Testis (tissue), 3 donors: ENCODE measurements around the gene ENG. TPM values are rescaled to one million over a fixed set of nuclear protein-coding genes. Genes with fewer than 3 reads are reported as not detected.
A peak's percentile ranks its signal among the peaks of the same experiment; 100 is the strongest.

Experiments
- DNase-seq: peaks from one replicate; pipeline ENCODE4 v3.0.0-alpha.2; 2019
- H3K27ac ChIP-seq, 2 donors: fragments of 200-600 bp; sonication (generic); one replicate each; pipeline ENCODE4 v1.5.1; 2019
- H3K27me3 ChIP-seq: fragments of 200-600 bp; sonication (generic); one replicate; pipeline ENCODE4 v1.5.1; 2019
- H3K36me3 ChIP-seq: fragments of 200-600 bp; sonication (generic); one replicate; pipeline ENCODE4 v1.5.1; 2017; ENCODE audit warnings: low read depth; ENCODE audit errors: missing control alignments
- H3K4me1 ChIP-seq: fragments of 200-600 bp; sonication (generic); one replicate; pipeline ENCODE4 v1.5.1; 2019
- H3K4me3 ChIP-seq, 2 donors: fragments of 200-600 bp; sonication (generic); one replicate each; pipeline ENCODE4 v1.5.1; 2017 to 2019
- H3K9me3 ChIP-seq: fragments of 200-600 bp; sonication (generic); one replicate; pipeline ENCODE4 v1.5.1; 2017
- CTCF ChIP-seq, 3 experiments: fragments of 450-650 bp in 2 of 3; fragments of 200-600 bp in 1 of 3; sonication (generic) in 1 of 3; IDR thresholded peaks; one replicate each; pipeline ENCODE4 v1.5.1; 2016 to 2019; ENCODE audit warnings: antibody characterized with exemption in 3 of 3, mild to moderate bottlenecking in 2 of 3, moderate library complexity in 1 of 3
- POLR2A ChIP-seq: fragments of 450-650 bp; IDR thresholded peaks from one replicate; pipeline ENCODE4 v1.6.1; 2017; ENCODE audit warnings: antibody characterized with exemption, mild to moderate bottlenecking, moderate library complexity
- WGBS, 2 donors: methylation state at CpG; one replicate each; pipeline ENCODE4 v1.1.5; 2018; 5-methylcytosine and 5-hydroxymethylcytosine counted together
- intact Hi-C: fragments of 100-400 bp; cut with DNase I; formaldehyde crosslinking; loops from one replicate; pipeline ENCODE4 v1.15.1; 2023; ENCODE audit warnings: low total_unique reads
- polyA plus RNA-seq: library from polyadenylated mRNA; stranded (reverse); fragments of 350-450 nt; fragmentation: Illumina TruSeq; extraction: RNeasy Lipid Tissue Mini Kit (QIAGEN cat#74804); gene quantifications from one replicate; pipeline ENCODE4 v1.2.3, GENCODE V29; 2014; ENCODE audit warnings: low read depth, low replicate concordance; ENCODE audit not compliant: insufficient read depth
- total RNA-seq, 2 donors: library from RNA; depleted of rRNA; stranded (reverse); fragments of >200 nt; gene quantifications; one replicate each; pipeline ENCODE4 v1.2.3, GENCODE V29; 2016

ENG gene
- total and polyA plus RNA-seq, 3 donors from 2014 or later: 132 to 214 (median 144) TPM

- WGBS, 2 donors: 25 to 33% methylated on average over 21 to 29 of the region's 29 CpGs
- H3K36me3 ChIP-seq: no peaks in the 10 kb centered on the region
- H3K4me1 ChIP-seq: peaks cover 63% of the 10 kb centered on the region
- peak; percentile 86 for DNase-seq
- H3K27me3 ChIP-seq: no peaks in the 10 kb centered on the region
- H3K4me3 ChIP-seq: no peak overlapping the region
- intact Hi-C loops: loop anchor here (10.0 kb wide), 1 partner anchor 78 kb away; the partner anchor contains the start of gene CDK9
- peak overlapping the region; percentile 88 to 93 for H3K27ac ChIP-seq
- H3K9me3 ChIP-seq: no peaks in the 10 kb centered on the region
- TF ChIP-seq POLR2A (no peak), CTCF (IDR thresholded peaks at IDR 0.05) (no peak)
Observed at GRCh38 chr9:127862075-127863011, 7.9 kb upstream of the ENG start.

GRCh38 chr9:127860779-127861178 lies 6.3 kb upstream of the ENG start:
- WGBS, 2 donors: 84 to 87% methylated on average over 11 of the region's 11 CpGs
- Histone ChIP-seq H3K4me3 (no peak overlapping the region), H3K36me3 (no peaks in the 10 kb centered on the region), H3K27ac (peak overlapping the region; percentile 88 to 93), H3K9me3 (no peaks in the 10 kb centered on the region), H3K27me3 (no peaks in the 10 kb centered on the region), H3K4me1 (peaks cover 64% of the 10 kb centered on the region)
- intact Hi-C loops: loop anchor here (10.0 kb wide), 1 partner anchor 76 kb away; the partner anchor contains the start of gene CDK9
- DNase-seq: no peak
- TF ChIP-seq CTCF (IDR thresholded peaks at IDR 0.05) (no peak), POLR2A (no peak)

GRCh38 chr9:127860260-127860659 lies 5.8 kb upstream of the ENG start:
- 31 to 64% methylated on average over 8 of the region's 8 CpGs for WGBS, 2 donors
- no peak for TF ChIP-seq POLR2A
- TF ChIP-seq CTCF (IDR thresholded peaks at IDR 0.05): no peak
- H3K27ac ChIP-seq: peak overlapping the region; percentile 88 to 93
- no peaks in the 10 kb centered on the region for H3K9me3 ChIP-seq
- H3K4me1 ChIP-seq: peaks cover 68% of the 10 kb centered on the region
- H3K36me3 ChIP-seq: no peaks in the 10 kb centered on the region
- no peaks in the 10 kb centered on the region for H3K27me3 ChIP-seq
- intact Hi-C loops: loop anchor here (10.0 kb wide), 1 partner anchor 75 kb away; the partner anchor contains the start of gene CDK9
- H3K4me3 ChIP-seq: no peak overlapping the region
- peak; percentile 86 for DNase-seq

- H3K4me3 ChIP-seq: no peak overlapping the region
- peak; percentile 72 for DNase-seq
- peaks cover 68% of the 10 kb centered on the region for H3K4me1 ChIP-seq
- intact Hi-C loops: no loop called here
- H3K27ac ChIP-seq: peak overlapping the region; percentile 88 to 93
- 32 to 39% methylated on average over 8 to 11 of the region's 12 CpGs for WGBS, 2 donors
- H3K27me3 ChIP-seq: no peaks in the 10 kb centered on the region
- no peaks in the 10 kb centered on the region for H3K36me3 ChIP-seq
- H3K9me3 ChIP-seq: no peaks in the 10 kb centered on the region
- TF ChIP-seq POLR2A: no peak
- no peak for TF ChIP-seq CTCF (IDR thresholded peaks at IDR 0.05)
Observed at GRCh38 chr9:127858041-127858512, 3.6 kb upstream of the ENG start.
